ENCODE results near the gene CACNA2D3. TPM values are rescaled to one million over a fixed set of nuclear protein-coding genes. Genes with fewer than 3 reads are reported as not detected.
A peak's percentile ranks its signal among the peaks of the same experiment; 100 is the strongest.

Gene CACNA2D3
- total RNA-seq, 1 donor from 2014 or later: not detected

GRCh38 chr3:54157860-54158259, 35.5 kb downstream of the CACNA2D3 start:
- Mint-ChIP-seq H3K36me3 (no peaks in the 10 kb centered on the region), H3K27ac (peak overlapping the region; percentile 34), H3K4me3 (no peak overlapping the region), H3K27me3 (ENCODE audit: insufficient read depth, low read depth) (peaks cover 4% of the 10 kb centered on the region), H3K4me1 (peaks cover 12% of the 10 kb centered on the region), H3K9me3 (no peaks in the 10 kb centered on the region)
- no peak for TF ChIP-seq CTCF (IDR thresholded peaks at IDR 0.05)
- TF ChIP-seq EZH2phosphoT487 (IDR thresholded peaks at IDR 0.05): no peak
- no peak for TF ChIP-seq EZH2 (IDR thresholded peaks at IDR 0.05)
- H4K20me1 ChIP-seq (ENCODE audit: low read depth): no peaks in the 10 kb centered on the region
- no peaks in the 10 kb centered on the region for H3K27me3 ChIP-seq
- DNase-seq (ENCODE audit: low spot score): no peak
- H3K4me1 ChIP-seq: peaks cover 13% of the 10 kb centered on the region
- no peaks in the 10 kb centered on the region for H3K9me3 ChIP-seq (ENCODE audit: low read depth)
- H3K79me2 ChIP-seq (ENCODE audit: low read depth): no peaks in the 10 kb centered on the region
- no peak overlapping the region for H3K27ac ChIP-seq
- H3K36me3 ChIP-seq: no peaks in the 10 kb centered on the region
- H3F3A ChIP-seq (ENCODE audit: low read depth): no peaks in the 10 kb centered on the region
- H2AFZ ChIP-seq (replicated peaks): no peak overlapping the region
- H3K4me2 ChIP-seq: no peak overlapping the region
- no peak overlapping the region for H3K4me3 ChIP-seq
- H3K9ac ChIP-seq: no peak overlapping the region

GRCh38 chr3:54159917-54160316, 37.6 kb downstream of the CACNA2D3 start:
- peaks cover 12% of the 10 kb centered on the region for H3K4me1 Mint-ChIP-seq
- no peaks in the 10 kb centered on the region for H3K36me3 Mint-ChIP-seq
- Histone ChIP-seq H3K27me3 (no peaks in the 10 kb centered on the region), H3K9me3 (ENCODE audit: low read depth) (no peaks in the 10 kb centered on the region), H3K36me3 (no peaks in the 10 kb centered on the region), H3K4me1 (peaks cover 13% of the 10 kb centered on the region), H3K4me3 (no peak overlapping the region), H2AFZ (replicated peaks) (no peak overlapping the region), H4K20me1 (ENCODE audit: low read depth) (no peaks in the 10 kb centered on the region), H3K4me2 (no peak overlapping the region), H3K9ac (no peak overlapping the region), H3F3A (ENCODE audit: low read depth) (no peaks in the 10 kb centered on the region), H3K79me2 (ENCODE audit: low read depth) (no peaks in the 10 kb centered on the region), H3K27ac (no peak overlapping the region)
- TF ChIP-seq EZH2phosphoT487 (IDR thresholded peaks at IDR 0.05): no peak
- TF ChIP-seq EZH2 (IDR thresholded peaks at IDR 0.05): no peak
- TF ChIP-seq CTCF (IDR thresholded peaks at IDR 0.05): no peak
- H3K27ac Mint-ChIP-seq: no peak overlapping the region
- no peak for DNase-seq (ENCODE audit: low spot score)
- no peaks in the 10 kb centered on the region for H3K9me3 Mint-ChIP-seq
- H3K4me3 Mint-ChIP-seq: no peak overlapping the region
- peaks cover 4% of the 10 kb centered on the region for H3K27me3 Mint-ChIP-seq (ENCODE audit: insufficient read depth, low read depth)

- H3K27me3 Mint-ChIP-seq (ENCODE audit: insufficient read depth, low read depth): peaks cover 4% of the 10 kb centered on the region
- H3F3A ChIP-seq (ENCODE audit: low read depth): no peaks in the 10 kb centered on the region
- no peaks in the 10 kb centered on the region for H3K36me3 ChIP-seq
- H3K9me3 Mint-ChIP-seq: no peaks in the 10 kb centered on the region
- DNase-seq (ENCODE audit: low spot score): no peak
- H3K27me3 ChIP-seq: no peaks in the 10 kb centered on the region
- no peaks in the 10 kb centered on the region for H3K9me3 ChIP-seq (ENCODE audit: low read depth)
- no peak overlapping the region for H3K4me3 ChIP-seq
- H3K4me3 Mint-ChIP-seq: no peak overlapping the region
- H4K20me1 ChIP-seq (ENCODE audit: low read depth): no peaks in the 10 kb centered on the region
- TF ChIP-seq EZH2 (IDR thresholded peaks at IDR 0.05) (no peak), EZH2phosphoT487 (IDR thresholded peaks at IDR 0.05) (no peak), CTCF (IDR thresholded peaks at IDR 0.05) (no peak)
- H2AFZ ChIP-seq (replicated peaks): no peak overlapping the region
- H3K4me2 ChIP-seq: no peak overlapping the region
- peaks cover 6% of the 10 kb centered on the region for H3K4me1 ChIP-seq
- H3K36me3 Mint-ChIP-seq: no peaks in the 10 kb centered on the region
- no peaks in the 10 kb centered on the region for H3K79me2 ChIP-seq (ENCODE audit: low read depth)
- H3K9ac ChIP-seq: no peak overlapping the region
- peaks cover 7% of the 10 kb centered on the region for H3K4me1 Mint-ChIP-seq
- no peak overlapping the region for H3K27ac ChIP-seq
- no peak overlapping the region for H3K27ac Mint-ChIP-seq
These were observed 41.1 kb downstream of the CACNA2D3 start for GRCh38 chr3:54163441-54163840.
